HuH-7.5 (cell line): ENCODE measurements around the gene ITGB3BP.
"Not testable (repeated sequence)": the region's sequence is repeated elsewhere in the genome, so short reads cannot be mapped to it uniquely, and the experiment has no call there.

Source experiments
- DNase-seq: peaks from one replicate; pipeline ENCODE4 v3.0.0; 2011; ENCODE audit warnings: low spot score

Gene ITGB3BP

DNA sequence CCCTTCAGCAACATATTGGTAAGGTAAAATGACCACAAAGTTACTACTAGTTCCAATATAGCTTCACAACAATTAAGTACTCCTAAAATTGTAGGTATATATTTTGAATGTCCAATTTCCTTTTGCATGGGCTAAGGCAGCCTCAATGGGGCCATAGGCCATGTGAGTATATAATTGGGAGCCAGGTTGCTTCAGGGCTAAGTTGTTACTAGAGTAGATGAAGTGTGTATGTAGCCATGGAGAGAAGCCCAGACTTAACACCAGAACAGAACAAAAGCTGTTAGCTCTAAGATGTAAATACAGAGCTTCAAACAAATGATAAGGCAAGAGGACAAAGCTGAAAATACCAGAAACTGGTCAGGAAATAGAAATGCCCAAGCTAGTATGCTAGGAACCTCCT is 16.2 kb downstream of the ITGB3BP start:
- no peak for DNase-seq

GRCh38 chr1:63501256-63501655 is 21.8 kb downstream of the ITGB3BP start:
- DNase-seq = no peak

- DNase-seq = no peak
Observed at GRCh38 chr1:63498106-63498505, 24.9 kb downstream of the ITGB3BP start.

- DNase-seq = no peak
Observed at GRCh38 chr1:63497577-63497976, 25.4 kb downstream of the ITGB3BP start.

DNA sequence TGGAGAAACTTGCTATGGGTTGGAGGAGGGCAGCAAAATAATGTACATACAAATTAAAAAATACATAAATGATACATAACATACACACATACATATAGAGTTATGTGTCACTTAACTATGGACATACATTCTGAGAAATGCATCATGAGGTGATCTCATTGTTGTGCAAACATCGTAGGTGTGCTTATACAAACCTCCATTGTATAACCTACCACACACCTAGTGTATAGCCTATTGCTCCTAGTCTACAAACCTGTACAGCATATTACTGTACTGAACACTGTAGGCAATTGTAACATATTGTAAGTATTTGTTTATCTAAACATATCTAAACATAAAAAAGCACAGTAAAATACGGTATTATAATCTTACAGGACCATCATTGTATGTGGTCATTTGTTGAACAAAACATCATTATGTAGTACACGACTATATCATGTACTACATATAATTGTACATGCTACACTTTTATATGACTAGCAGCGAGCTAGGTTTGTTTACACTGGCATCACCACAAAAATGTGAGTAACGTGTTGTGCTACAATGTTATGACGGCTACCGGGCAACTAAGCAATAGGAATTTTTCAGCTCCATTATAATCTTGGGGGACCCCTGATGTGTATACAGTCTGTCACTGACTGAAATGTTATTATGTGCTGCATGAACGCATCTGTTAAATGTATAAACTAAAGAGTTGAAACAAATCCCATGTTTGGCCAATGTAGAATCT is 35.5 kb downstream of the ITGB3BP start:
- DNase-seq = no peak

- DNase-seq = no peak
Observed at GRCh38 chr1:63486629-63487028, 36.4 kb downstream of the ITGB3BP start.

GRCh38 chr1:63480057-63480456 is 43.0 kb downstream of the ITGB3BP start:
- DNase-seq = no peak

GRCh38 chr1:63475761-63476160 is 47.3 kb downstream of the ITGB3BP start:
- no peak for DNase-seq

DNA sequence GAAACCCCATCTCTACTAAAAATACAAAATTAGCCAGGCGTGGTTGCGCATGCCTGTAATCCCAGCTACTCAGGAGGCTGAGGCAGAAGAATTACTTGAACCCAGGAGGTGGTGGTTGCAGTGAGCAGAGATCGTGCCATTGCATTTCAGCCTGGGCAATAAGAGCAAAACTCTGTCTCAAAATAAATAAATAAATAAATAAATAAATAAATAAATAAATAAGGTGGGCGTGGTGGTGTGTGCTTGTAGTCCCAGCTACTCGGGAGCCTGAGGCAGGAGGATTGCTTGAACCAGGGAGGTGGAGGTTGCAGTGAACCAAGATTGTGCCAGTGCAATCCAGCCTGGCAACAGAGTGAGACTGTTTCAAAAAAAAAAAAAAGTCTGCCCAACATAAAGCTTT is 54.3 kb downstream of the ITGB3BP start:
- DNase-seq = not testable (repeated sequence)

- DNase-seq = no peak
Observed at GRCh38 chr1:63466759-63467158, 56.3 kb downstream of the ITGB3BP start.

DNA sequence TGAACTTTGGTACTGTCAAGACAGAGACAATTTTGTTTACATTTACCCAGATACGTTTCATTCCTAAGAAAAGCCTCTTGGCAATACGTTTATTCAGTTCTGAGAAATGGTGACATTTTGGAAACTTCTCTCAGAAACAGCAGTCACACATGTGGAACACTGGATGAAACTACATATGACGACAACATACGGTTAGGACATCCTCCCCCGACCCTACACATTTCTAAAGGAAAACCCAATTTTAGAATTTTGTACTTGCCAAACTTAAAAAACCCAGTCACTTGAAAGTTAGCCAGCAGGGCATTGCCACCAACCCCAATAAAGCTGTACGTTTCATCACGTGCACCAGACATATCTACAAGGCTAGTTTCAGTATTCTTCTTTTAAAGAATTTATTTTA is 56.8 kb downstream of the ITGB3BP start:
- no peak for DNase-seq

GRCh38 chr1:63463248-63463647 is 59.8 kb downstream of the ITGB3BP start:
- no peak for DNase-seq

GRCh38 chr1:63461661-63462230 is 61.3 kb downstream of the ITGB3BP start:
- no peak for DNase-seq

GRCh38 chr1:63458750-63459149 is 64.3 kb downstream of the ITGB3BP start:
- DNase-seq = no peak

- DNase-seq = no peak
Observed at GRCh38 chr1:63454269-63454668, 68.8 kb downstream of the ITGB3BP start.

DNA sequence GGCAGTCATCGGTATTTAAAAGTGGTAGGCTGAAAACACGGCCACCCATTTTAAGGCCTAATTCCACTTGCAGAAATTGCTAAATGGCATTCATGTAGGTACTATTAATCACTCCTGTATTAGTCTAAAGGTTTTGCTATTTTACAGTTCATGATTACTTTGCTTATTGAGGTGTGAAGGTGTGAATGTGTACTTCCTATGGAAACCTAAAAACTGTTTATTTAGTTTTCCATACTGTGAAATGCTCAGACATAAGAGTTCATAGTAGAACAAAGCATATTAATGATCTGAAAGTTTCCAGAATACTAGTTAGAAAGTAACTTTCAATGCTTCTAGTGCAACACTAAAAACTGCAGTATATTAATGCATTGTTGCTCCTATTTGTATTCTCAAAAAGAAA is 69.8 kb downstream of the ITGB3BP start:
- DNase-seq = no peak

DNA sequence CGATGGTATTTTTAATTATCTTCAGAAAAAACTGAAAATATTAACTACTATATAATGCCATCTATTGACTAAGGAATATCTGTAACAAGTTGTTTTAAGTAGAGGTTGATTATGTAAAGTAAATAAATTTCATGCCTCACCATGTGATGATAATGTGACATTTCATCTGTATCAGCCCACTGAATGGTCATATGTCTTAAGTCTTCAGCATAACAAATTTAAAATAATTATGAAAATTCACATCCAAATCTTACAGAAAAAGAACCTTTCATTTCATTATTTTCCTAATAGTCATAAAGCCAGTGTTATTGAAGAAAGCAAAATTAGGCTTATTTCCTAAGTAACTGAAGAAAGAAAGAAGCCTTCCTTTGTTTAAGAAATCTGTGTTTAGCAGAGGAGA is 72.6 kb downstream of the ITGB3BP start:
- no peak for DNase-seq

DNA sequence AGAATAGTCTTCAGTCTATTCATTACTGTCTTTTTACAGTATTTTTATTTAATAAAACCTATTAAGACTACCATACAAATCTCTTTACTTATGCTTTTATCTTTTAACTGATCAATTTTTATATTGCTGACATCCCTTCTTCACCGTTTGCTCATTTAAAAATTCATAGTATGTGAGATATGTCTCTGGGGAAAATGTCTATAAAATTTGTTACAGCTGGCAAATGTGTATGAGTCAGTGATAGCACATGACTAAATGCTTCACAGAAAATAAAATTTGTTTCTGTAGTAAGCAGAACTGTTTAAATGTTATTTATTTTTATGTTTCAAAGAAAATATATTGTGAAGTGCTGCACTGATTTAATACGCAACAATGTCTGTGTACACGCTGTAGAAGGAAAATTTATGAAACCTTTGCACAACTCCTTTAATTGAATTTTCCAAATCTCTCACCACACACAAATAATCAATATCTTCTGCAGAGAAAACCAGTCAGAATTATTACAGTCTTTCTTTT is 74.2 kb downstream of the ITGB3BP start:
- DNase-seq = no peak

- DNase-seq = no peak
Observed at GRCh38 chr1:63442141-63442475, 80.9 kb downstream of the ITGB3BP start.

DNA sequence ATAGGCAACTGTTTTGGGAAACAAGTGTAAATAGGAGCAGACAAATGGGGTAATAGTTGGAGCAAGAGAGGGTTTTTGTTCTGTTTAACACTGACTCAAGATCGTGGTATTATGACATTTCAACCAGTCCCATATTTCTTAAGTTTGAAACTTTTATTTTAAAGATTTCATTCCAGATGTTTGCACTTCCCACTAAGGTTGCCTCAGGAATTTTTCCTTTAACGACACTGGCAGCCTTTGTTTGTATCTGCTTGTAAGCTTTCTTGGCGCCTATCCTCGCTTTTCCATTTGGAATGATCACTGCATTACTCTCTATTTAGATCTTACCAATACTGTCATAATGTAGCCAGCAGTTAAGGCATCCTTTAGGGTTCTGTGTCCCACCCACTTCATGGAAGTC is 87.9 kb downstream of the ITGB3BP start:
- no peak for DNase-seq

DNA sequence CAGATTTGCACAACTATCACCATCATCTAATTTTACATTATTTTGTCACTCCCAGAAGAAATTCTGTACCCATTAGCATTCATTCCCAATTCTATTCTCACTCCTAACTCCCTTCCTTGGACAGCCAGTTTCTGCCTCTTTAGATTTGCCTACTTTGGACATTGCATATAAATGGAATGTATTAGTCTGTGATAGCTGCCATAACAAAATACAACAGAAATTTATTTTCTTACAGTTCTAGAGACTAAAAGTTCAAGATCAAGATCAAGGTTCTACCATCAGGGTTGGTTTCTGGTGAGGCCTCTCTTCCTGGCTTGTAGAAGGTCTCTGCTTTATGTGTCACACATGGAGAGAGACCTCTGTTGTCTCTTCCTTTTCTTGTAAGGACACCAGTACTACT is 93.7 kb downstream of the ITGB3BP start:
- DNase-seq = no peak

DNA sequence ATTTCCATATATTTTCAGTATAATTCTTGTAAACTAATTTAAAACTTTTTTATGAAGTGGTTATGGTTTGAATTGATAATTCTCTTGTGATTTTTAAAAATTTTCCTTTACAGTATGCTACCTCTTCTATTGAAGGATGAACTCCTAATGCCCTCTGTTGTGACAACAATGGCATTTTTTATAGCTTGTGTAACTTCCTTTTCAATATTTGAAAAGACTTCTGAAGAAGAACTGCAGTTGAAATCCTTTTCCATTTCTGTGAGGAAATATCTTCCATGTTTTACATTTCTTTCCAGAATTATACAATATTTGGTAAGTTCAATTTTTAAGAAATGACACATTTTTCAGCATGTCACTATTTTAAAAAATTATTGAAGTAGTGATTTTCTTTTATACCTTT is 94.2 kb downstream of the ITGB3BP start:
- DNase-seq = no peak

DNA sequence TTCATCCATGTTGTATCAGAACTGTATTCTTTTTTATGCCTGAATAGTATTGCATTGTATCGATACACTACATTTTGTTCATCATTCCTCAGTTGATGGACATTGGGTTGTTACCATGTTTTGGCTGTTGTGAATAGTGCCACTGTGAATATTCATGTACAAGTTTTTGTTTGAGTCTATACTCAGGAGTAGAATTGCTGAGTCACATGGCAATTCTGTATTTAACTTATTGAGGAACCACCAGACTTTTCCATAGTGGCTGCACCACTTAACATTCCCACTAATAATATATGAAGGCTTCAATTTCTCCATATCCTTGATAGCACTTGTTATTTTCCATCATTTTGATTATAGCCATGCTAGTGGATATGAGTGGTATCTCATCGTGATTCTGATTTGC is 99.4 kb downstream of the ITGB3BP start:
- no peak for DNase-seq

- DNase-seq = not testable (repeated sequence)
Observed at GRCh38 chr1:63420746-63421145, 102.3 kb downstream of the ITGB3BP start.
